Progenitor cell of endocrine pancreas (in vitro differentiated cells): ENCODE results near the gene PLPP7. TPM values are rescaled to one million over a fixed set of nuclear protein-coding genes. Genes with fewer than 3 reads are reported as not detected.

Experiments
- DNase-seq: peaks from one replicate; pipeline ENCODE4 v3.0.0; 2021; ENCODE audit warnings: low spot score; ENCODE audit not compliant: unreplicated experiment
- H3K27ac Mint-ChIP-seq: 2 replicates; pipeline ENCODE4 v1.8.0; 2021; ENCODE audit warnings: mild to moderate bottlenecking, moderate library complexity, mixed read lengths
- H3K27me3 Mint-ChIP-seq: 2 replicates; pipeline ENCODE4 v1.8.0; 2021; ENCODE audit warnings: mixed read lengths
- H3K36me3 Mint-ChIP-seq: 2 replicates; pipeline ENCODE4 v1.8.0; 2022; ENCODE audit warnings: mixed read lengths; ENCODE audit not compliant: insufficient read depth
- H3K4me1 Mint-ChIP-seq: 2 replicates; pipeline ENCODE4 v1.8.0; 2021; ENCODE audit warnings: low read depth, mixed read lengths
- H3K4me3 Mint-ChIP-seq: 2 replicates; pipeline ENCODE4 v1.8.0; 2021; ENCODE audit warnings: low read depth, mild to moderate bottlenecking, moderate library complexity, mixed read lengths
- H3K9me3 Mint-ChIP-seq: 2 replicates; pipeline ENCODE4 v1.8.0; 2021; ENCODE audit warnings: low read depth, mixed read lengths
- CTCF ChIP-seq: fragments of 200-600 bp; sonication (generic); IDR thresholded peaks from one replicate; pipeline ENCODE4 v1.5.0; 2021; ENCODE audit warnings: antibody characterized with exemption, mild to moderate bottlenecking; ENCODE audit not compliant: unreplicated experiment
- total RNA-seq: library from RNA; stranded (reverse); gene quantifications from 2 replicates; pipeline ENCODE4 v1.2.1, GENCODE V29; 2021

The PLPP7 gene
- total RNA-seq, 1 donor from 2014 or later = 3.6 TPM

- Mint-ChIP-seq H3K27ac (no peak overlapping the region), H3K4me1 (peaks cover 6% of the 10 kb centered on the region), H3K4me3 (no peak overlapping the region), H3K9me3 (no peaks in the 10 kb centered on the region), H3K36me3 (no peaks in the 10 kb centered on the region), H3K27me3 (no peaks in the 10 kb centered on the region)
- no peak for DNase-seq
- TF ChIP-seq CTCF = no peak
Measured at GRCh38 chr9:131304676-131305355, 15.3 kb downstream of the PLPP7 start.

GRCh38 chr9:131306397-131307004 lies 17.0 kb downstream of the PLPP7 start:
- no peaks in the 10 kb centered on the region for H3K36me3 Mint-ChIP-seq
- no peaks in the 10 kb centered on the region for H3K9me3 Mint-ChIP-seq
- no peak for DNase-seq
- H3K27me3 Mint-ChIP-seq = peaks cover 5% of the 10 kb centered on the region
- H3K27ac Mint-ChIP-seq = no peak overlapping the region
- H3K4me1 Mint-ChIP-seq = peaks cover 6% of the 10 kb centered on the region
- no peak overlapping the region for H3K4me3 Mint-ChIP-seq
- TF ChIP-seq CTCF = no peak

- Mint-ChIP-seq H3K4me3 (no peak overlapping the region), H3K27me3 (peaks cover 5% of the 10 kb centered on the region), H3K9me3 (no peaks in the 10 kb centered on the region), H3K36me3 (no peaks in the 10 kb centered on the region), H3K27ac (no peak overlapping the region), H3K4me1 (peaks cover 6% of the 10 kb centered on the region)
- no peak for TF ChIP-seq CTCF
- DNase-seq = no peak
Measured at GRCh38 chr9:131307974-131308373, 18.5 kb downstream of the PLPP7 start.

- peaks cover 5% of the 10 kb centered on the region for H3K27me3 Mint-ChIP-seq
- H3K4me3 Mint-ChIP-seq = no peak overlapping the region
- peaks cover 6% of the 10 kb centered on the region for H3K4me1 Mint-ChIP-seq
- no peaks in the 10 kb centered on the region for H3K9me3 Mint-ChIP-seq
- H3K36me3 Mint-ChIP-seq = no peaks in the 10 kb centered on the region
- no peak for TF ChIP-seq CTCF
- no peak for DNase-seq
- no peak overlapping the region for H3K27ac Mint-ChIP-seq
Measured at GRCh38 chr9:131308452-131308851, 18.9 kb downstream of the PLPP7 start.

- DNase-seq = no peak
- TF ChIP-seq CTCF = no peak
- H3K27me3 Mint-ChIP-seq = peaks cover 5% of the 10 kb centered on the region
- no peak overlapping the region for H3K4me3 Mint-ChIP-seq
- H3K4me1 Mint-ChIP-seq = peaks cover 6% of the 10 kb centered on the region
- no peaks in the 10 kb centered on the region for H3K36me3 Mint-ChIP-seq
- no peaks in the 10 kb centered on the region for H3K9me3 Mint-ChIP-seq
- no peak overlapping the region for H3K27ac Mint-ChIP-seq
Measured at GRCh38 chr9:131308906-131309529, 19.5 kb downstream of the PLPP7 start.
